Liver (tissue), 9 donors: ENCODE data around the gene ZNF775. TPM values are rescaled to one million over a fixed set of nuclear protein-coding genes. Genes with fewer than 3 reads are reported as not detected.

Experiments
- DNase-seq: peaks from one replicate; pipeline ENCODE4 v3.0.0-alpha.2; 2017; ENCODE audit warnings: low spot score
- H3K27ac ChIP-seq, 2 donors: one replicate each; pipeline ENCODE4 v1.7.0; 2013; ENCODE audit warnings: inconsistent platforms in 2 of 2, low read length in 2 of 2, control low read depth in 1 of 2, low read depth in 1 of 2, mild to moderate bottlenecking in 1 of 2
- H3K27me3 ChIP-seq, 4 donors: one replicate each; pipeline versions ENCODE4 v1.6.1 to v1.7.0; 2013; ENCODE audit warnings: low read length in 3 of 4, inconsistent platforms in 1 of 4, mild to moderate bottlenecking in 1 of 4, moderate library complexity in 1 of 4; ENCODE audit not compliant: control insufficient read depth in 4 of 4, insufficient read depth in 4 of 4
- H3K36me3 ChIP-seq, 4 donors: one replicate each; pipeline versions ENCODE4 v1.6.1 to v1.7.0; 2013; ENCODE audit warnings: low read length in 3 of 4, mild to moderate bottlenecking in 3 of 4, low read depth in 1 of 4, moderate library complexity in 1 of 4; ENCODE audit not compliant: control insufficient read depth in 4 of 4, insufficient read depth in 3 of 4
- H3K4me1 ChIP-seq, 4 donors: one replicate each; pipeline versions ENCODE4 v1.6.1 to v1.7.0; 2013; ENCODE audit warnings: low read length in 3 of 4, mild to moderate bottlenecking in 3 of 4, moderate library complexity in 1 of 4; ENCODE audit not compliant: control insufficient read depth in 4 of 4, insufficient read depth in 4 of 4
- H3K4me3 ChIP-seq, 3 donors: one replicate each; pipeline versions ENCODE4 v1.6.1 to v1.7.0; 2013; ENCODE audit warnings: low read length in 3 of 3, control low read depth in 1 of 3, low read depth in 1 of 3, mild to moderate bottlenecking in 1 of 3
- H3K9ac ChIP-seq, 2 donors: one replicate each; pipeline ENCODE4 v1.7.0; 2013; ENCODE audit warnings: low read length in 2 of 2, mild to moderate bottlenecking in 2 of 2, moderate library complexity in 2 of 2, control low read depth in 1 of 2, low read depth in 1 of 2
- H3K9me3 ChIP-seq, 4 donors: one replicate each; pipeline versions ENCODE4 v1.6.1 to v1.7.0; 2013; ENCODE audit warnings: low read length in 3 of 4; ENCODE audit not compliant: control insufficient read depth in 4 of 4
- EGR1 ChIP-seq, 2 donors: IDR thresholded peaks; 2 replicates each; pipeline ENCODE4 v1.6.1; 2016 to 2018; ENCODE audit warnings: antibody characterized with exemption in 2 of 2, low read depth in 2 of 2
- FOXA1 ChIP-seq: IDR thresholded peaks from 2 replicates; pipeline ENCODE4 v1.6.1; 2016; ENCODE audit warnings: antibody characterized with exemption
- FOXA2 ChIP-seq: IDR thresholded peaks from 2 replicates; pipeline ENCODE4 v1.6.1; 2016; ENCODE audit warnings: antibody characterized with exemption
- GABPA ChIP-seq, 2 donors: IDR thresholded peaks in 1 of 2; conservative IDR thresholded peaks in 1 of 2; 2 replicates each; pipeline ENCODE4 v1.6.1; 2016; ENCODE audit warnings: antibody characterized with exemption in 2 of 2, mild to moderate bottlenecking in 1 of 2, moderate library complexity in 1 of 2
- HNF4G ChIP-seq: IDR thresholded peaks from 2 replicates; pipeline ENCODE4 v1.6.1; 2016; ENCODE audit warnings: antibody characterized with exemption
- JUND ChIP-seq, 2 donors: IDR thresholded peaks; 2 replicates each; pipeline ENCODE4 v1.6.1; 2016; ENCODE audit warnings: antibody characterized with exemption in 2 of 2
- NR2F2 ChIP-seq: IDR thresholded peaks from 2 replicates; pipeline ENCODE4 v1.6.1; 2016; ENCODE audit warnings: antibody characterized with exemption
- RAD21 ChIP-seq, 2 donors: IDR thresholded peaks; 2 replicates each; pipeline ENCODE4 v1.6.1; 2016; ENCODE audit warnings: antibody characterized with exemption in 2 of 2, mild to moderate bottlenecking in 2 of 2
- RXRA ChIP-seq, 2 donors: IDR thresholded peaks; 2 replicates each; pipeline ENCODE4 v1.6.1; 2017 to 2018; ENCODE audit warnings: antibody characterized with exemption in 2 of 2, mild to moderate bottlenecking in 1 of 2
- SP1 ChIP-seq: IDR thresholded peaks from 2 replicates; pipeline ENCODE4 v1.6.1; 2018; ENCODE audit warnings: antibody characterized with exemption, mild to moderate bottlenecking
- TAF1 ChIP-seq: conservative IDR thresholded peaks from 2 replicates; pipeline ENCODE4 v1.6.1; 2016; ENCODE audit warnings: antibody characterized with exemption, mild to moderate bottlenecking
- YY1 ChIP-seq: IDR thresholded peaks from 2 replicates; pipeline ENCODE4 v1.6.1; 2016; ENCODE audit warnings: antibody characterized with exemption, mild to moderate bottlenecking
- WGBS: extraction: QIAGEN DNeasy Blood & Tissue Kit; methylation state at CpG from one replicate; pipeline ENCODE4 v1.1.7; 2013; 5-methylcytosine and 5-hydroxymethylcytosine counted together
- polyA plus RNA-seq, 2 donors: library from polyadenylated mRNA; stranded (reverse) in 1 of 2; unstranded in 1 of 2; fragments of 200-250 nt in 1 of 2; fragments of >200 nt in 1 of 2; fragmentation: Nextera tagmentation in 1 of 2; extraction: Ambion mirVana in 1 of 2; gene quantifications; one replicate each; pipeline versions ENCODE4 v1.2.1 to v1.2.3, GENCODE V29; 2013 to 2015
- total RNA-seq, 2 donors: library from RNA; depleted of rRNA; stranded (reverse); fragments of >200 nt; gene quantifications; one replicate each; pipeline ENCODE4 v1.2.3, GENCODE V29; 2014
- TF ChIP-seq, protein P1 (sequence below): IDR thresholded peaks from 2 replicates; pipeline ENCODE4 v1.6.1; 2016; ENCODE audit warnings: antibody characterized with exemption
- TF ChIP-seq, protein P2 (sequence below): IDR thresholded peaks from 2 replicates; pipeline ENCODE4 v1.6.1; 2016; ENCODE audit warnings: antibody characterized with exemption, mild to moderate bottlenecking
- TF ChIP-seq, protein P3 (sequence below): IDR thresholded peaks from 2 replicates; pipeline ENCODE4 v1.6.1; 2016; ENCODE audit warnings: antibody characterized with exemption
- TF ChIP-seq, protein P4 (sequence below): IDR thresholded peaks from 2 replicates; pipeline ENCODE4 v1.6.1; 2016; ENCODE audit warnings: antibody characterized with exemption
- TF ChIP-seq, protein P5 (sequence below): fragments of 150-350 bp; IDR thresholded peaks from 2 replicates; pipeline ENCODE4 v1.5.1; 2017; ENCODE audit warnings: improper control_type of control experiment, low read depth, low read length; ENCODE audit not compliant: missing input control
- donor health status: healthy.
- donor health status: healthy.
- donor health status: healthy.
- donor health status: healthy.
- donor health status: healthy.

ZNF775 gene
- total and polyA plus RNA-seq, 4 donors, result 0.08 to 3.1 (median 0.52) TPM

DNA sequence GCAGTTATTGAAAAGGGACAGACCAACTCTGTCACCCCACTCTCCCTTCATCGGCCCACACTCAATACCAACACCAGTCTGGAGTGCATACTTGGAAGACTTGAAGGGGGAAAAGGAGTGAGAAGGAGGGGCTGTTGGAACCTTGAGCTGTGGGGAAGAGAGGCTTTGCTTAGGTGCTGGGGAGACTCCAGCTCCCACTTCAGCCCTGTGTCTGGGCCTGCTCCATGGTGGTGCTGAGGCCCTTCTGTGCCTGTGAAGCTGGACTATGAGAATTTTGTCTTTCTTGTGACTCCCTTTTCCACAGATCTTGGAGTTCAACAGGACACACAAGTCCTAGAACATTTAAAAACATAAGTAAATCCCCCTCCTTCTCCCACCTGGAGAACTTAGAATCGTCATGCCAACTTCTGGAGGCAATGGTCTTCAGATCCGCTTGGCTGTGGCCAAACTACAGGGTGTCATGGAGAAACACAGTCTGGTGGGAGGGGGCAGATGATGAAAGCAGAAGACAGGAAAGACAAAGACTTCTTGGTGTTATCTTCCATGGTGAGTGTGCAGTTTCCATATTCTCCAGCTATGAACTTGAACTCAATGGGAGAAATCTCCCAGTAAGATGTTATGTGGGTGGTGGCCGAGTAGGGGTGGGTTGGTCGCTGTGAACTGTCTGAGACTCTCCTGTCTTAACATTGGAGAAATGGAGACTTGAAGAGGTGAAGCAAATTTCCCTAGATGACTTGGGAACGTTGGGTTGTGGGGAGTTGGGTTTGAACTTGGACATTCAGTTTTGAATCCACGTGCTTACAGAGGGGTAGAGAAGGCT is 52.9 kb downstream of the ZNF775 start:
- no peak overlapping the region for H3K4me3 ChIP-seq
- H3K9me3 ChIP-seq, result no peaks in the 10 kb centered on the region
- H3K27ac ChIP-seq, result no peak overlapping the region
- no peak overlapping the region for H3K9ac ChIP-seq
- no peak for DNase-seq
- no peak for TF ChIP-seq NR2F2
- TF ChIP-seq FOXA2, result no peak
- TF ChIP-seq, protein P1, sequence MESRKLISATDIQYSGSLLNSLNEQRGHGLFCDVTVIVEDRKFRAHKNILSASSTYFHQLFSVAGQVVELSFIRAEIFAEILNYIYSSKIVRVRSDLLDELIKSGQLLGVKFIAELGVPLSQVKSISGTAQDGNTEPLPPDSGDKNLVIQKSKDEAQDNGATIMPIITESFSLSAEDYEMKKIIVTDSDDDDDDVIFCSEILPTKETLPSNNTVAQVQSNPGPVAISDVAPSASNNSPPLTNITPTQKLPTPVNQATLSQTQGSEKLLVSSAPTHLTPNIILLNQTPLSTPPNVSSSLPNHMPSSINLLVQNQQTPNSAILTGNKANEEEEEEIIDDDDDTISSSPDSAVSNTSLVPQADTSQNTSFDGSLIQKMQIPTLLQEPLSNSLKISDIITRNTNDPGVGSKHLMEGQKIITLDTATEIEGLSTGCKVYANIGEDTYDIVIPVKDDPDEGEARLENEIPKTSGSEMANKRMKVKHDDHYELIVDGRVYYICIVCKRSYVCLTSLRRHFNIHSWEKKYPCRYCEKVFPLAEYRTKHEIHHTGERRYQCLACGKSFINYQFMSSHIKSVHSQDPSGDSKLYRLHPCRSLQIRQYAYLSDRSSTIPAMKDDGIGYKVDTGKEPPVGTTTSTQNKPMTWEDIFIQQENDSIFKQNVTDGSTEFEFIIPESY, result no peak
- no peak for TF ChIP-seq RAD21 (IDR thresholded peaks at IDR 0.05)
- no peak for TF ChIP-seq TAF1
- TF ChIP-seq, protein P2, sequence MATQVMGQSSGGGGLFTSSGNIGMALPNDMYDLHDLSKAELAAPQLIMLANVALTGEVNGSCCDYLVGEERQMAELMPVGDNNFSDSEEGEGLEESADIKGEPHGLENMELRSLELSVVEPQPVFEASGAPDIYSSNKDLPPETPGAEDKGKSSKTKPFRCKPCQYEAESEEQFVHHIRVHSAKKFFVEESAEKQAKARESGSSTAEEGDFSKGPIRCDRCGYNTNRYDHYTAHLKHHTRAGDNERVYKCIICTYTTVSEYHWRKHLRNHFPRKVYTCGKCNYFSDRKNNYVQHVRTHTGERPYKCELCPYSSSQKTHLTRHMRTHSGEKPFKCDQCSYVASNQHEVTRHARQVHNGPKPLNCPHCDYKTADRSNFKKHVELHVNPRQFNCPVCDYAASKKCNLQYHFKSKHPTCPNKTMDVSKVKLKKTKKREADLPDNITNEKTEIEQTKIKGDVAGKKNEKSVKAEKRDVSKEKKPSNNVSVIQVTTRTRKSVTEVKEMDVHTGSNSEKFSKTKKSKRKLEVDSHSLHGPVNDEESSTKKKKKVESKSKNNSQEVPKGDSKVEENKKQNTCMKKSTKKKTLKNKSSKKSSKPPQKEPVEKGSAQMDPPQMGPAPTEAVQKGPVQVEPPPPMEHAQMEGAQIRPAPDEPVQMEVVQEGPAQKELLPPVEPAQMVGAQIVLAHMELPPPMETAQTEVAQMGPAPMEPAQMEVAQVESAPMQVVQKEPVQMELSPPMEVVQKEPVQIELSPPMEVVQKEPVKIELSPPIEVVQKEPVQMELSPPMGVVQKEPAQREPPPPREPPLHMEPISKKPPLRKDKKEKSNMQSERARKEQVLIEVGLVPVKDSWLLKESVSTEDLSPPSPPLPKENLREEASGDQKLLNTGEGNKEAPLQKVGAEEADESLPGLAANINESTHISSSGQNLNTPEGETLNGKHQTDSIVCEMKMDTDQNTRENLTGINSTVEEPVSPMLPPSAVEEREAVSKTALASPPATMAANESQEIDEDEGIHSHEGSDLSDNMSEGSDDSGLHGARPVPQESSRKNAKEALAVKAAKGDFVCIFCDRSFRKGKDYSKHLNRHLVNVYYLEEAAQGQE, result no peak
- TF ChIP-seq EGR1 (IDR thresholded peaks at IDR 0.05; ENCODE audit: low read depth in 2 of 2), result no peak
- TF ChIP-seq RXRA (IDR thresholded peaks at IDR 0.05), result no peak
- TF ChIP-seq GABPA (IDR thresholded peaks at IDR 0.05 in 1 of 2, conservative IDR thresholded peaks at IDR 0.05 in 1 of 2), result no peak
- TF ChIP-seq, protein P3, sequence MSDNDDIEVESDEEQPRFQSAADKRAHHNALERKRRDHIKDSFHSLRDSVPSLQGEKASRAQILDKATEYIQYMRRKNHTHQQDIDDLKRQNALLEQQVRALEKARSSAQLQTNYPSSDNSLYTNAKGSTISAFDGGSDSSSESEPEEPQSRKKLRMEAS, result no peak
- TF ChIP-seq JUND (IDR thresholded peaks at IDR 0.05), result no peak
- no peak for TF ChIP-seq HNF4G
- TF ChIP-seq SP1, result no peak
- TF ChIP-seq YY1, result no peak
- no peaks in the 10 kb centered on the region for H3K4me1 ChIP-seq
- no peaks in the 10 kb centered on the region for H3K36me3 ChIP-seq
- 91% methylated on average over 7 of the region's 7 CpGs for WGBS
- H3K27me3 ChIP-seq, result no peaks in the 10 kb centered on the region

DNA sequence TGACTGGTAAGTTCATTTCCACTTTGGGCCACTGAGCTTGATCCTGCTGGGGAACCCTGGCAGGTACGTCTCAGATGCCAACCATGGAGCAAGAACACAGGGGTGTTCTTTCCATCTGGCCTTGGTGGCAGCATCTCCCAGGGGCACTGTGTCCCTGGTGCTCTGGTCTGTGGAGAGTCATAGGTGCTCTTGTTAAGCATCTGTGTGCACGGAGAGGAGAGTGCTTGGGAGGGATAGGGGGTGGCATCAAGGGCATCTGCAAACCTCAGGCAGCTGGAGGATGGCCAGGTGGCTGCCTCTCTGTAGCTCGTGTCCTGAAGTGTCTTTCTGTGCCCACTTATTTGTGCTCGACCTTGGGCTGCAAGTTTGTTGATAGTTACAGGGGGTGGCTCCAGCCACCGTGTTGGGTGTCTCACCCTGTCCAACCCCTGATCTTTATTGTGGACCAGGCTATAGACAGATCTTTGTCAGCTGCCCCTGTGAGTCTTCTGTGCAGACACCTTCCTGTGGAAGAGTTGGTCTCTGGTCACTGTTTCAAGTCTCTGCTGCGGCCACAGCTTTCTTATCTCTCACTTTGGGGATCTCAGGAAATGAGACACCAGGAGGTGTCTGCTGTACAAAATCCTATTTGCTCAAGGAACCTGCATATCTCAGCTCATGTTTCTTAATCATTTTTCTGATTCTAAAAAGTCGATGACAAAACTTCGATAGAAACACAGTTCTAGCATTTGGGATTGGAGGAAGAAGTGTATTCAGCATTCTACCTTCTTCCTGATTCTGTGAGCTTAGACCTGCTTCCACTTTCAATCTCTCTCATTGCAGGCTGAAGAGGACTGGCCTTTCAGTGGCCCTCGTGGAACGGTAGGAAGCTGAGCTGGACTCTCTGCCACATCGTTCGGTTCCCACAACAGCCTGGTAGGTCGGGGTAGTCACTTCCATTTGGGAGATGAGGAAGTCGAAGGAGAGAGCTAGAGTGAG is 54.1 kb downstream of the ZNF775 start:
- H3K36me3 ChIP-seq, result no peaks in the 10 kb centered on the region
- no peak overlapping the region for H3K27ac ChIP-seq
- no peaks in the 10 kb centered on the region for H3K9me3 ChIP-seq
- no peak for DNase-seq
- H3K9ac ChIP-seq, result no peak overlapping the region
- no peak overlapping the region for H3K4me3 ChIP-seq
- no peaks in the 10 kb centered on the region for H3K27me3 ChIP-seq
- no peaks in the 10 kb centered on the region for H3K4me1 ChIP-seq
- 71% methylated on average over 14 of the region's 14 CpGs for WGBS
- TF ChIP-seq JUND (IDR thresholded peaks at IDR 0.05) (no peak), GABPA (IDR thresholded peaks at IDR 0.05 in 1 of 2, conservative IDR thresholded peaks at IDR 0.05 in 1 of 2) (no peak), NR2F2 (no peak), TAF1 (no peak), FOXA1 (no peak)
- TF ChIP-seq, protein P4, sequence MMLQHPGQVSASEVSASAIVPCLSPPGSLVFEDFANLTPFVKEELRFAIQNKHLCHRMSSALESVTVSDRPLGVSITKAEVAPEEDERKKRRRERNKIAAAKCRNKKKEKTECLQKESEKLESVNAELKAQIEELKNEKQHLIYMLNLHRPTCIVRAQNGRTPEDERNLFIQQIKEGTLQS, result no peak
- TF ChIP-seq, protein P2, result no peak
- TF ChIP-seq, protein P5, sequence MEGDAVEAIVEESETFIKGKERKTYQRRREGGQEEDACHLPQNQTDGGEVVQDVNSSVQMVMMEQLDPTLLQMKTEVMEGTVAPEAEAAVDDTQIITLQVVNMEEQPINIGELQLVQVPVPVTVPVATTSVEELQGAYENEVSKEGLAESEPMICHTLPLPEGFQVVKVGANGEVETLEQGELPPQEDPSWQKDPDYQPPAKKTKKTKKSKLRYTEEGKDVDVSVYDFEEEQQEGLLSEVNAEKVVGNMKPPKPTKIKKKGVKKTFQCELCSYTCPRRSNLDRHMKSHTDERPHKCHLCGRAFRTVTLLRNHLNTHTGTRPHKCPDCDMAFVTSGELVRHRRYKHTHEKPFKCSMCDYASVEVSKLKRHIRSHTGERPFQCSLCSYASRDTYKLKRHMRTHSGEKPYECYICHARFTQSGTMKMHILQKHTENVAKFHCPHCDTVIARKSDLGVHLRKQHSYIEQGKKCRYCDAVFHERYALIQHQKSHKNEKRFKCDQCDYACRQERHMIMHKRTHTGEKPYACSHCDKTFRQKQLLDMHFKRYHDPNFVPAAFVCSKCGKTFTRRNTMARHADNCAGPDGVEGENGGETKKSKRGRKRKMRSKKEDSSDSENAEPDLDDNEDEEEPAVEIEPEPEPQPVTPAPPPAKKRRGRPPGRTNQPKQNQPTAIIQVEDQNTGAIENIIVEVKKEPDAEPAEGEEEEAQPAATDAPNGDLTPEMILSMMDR, result no peak
